ENCODE results near the gene GNRHR.
"Not testable (repeated sequence)": the region's sequence is repeated elsewhere in the genome, so short reads cannot be mapped to it uniquely, and the experiment has no call there.

The GNRHR gene

DNA sequence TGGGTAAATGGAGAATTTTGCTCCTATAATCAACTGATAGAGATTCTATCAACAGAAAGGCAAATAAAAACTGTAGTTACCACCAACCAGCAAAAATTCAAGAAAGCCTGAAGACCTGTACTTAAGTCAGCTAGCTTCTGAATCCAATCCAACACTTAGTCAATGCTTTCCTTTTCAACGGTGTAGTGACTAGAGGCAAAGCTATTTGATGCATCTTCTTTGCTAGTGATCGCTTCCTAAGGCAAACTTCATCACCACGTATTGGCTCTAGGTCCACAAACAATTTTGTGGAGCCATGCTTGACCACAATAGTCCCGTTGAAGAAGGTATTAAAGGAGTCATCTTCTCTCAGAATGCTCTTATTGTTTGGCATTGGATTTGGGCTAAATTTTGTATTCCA lies 28.2 kb downstream of the GNRHR start:
- DNase-seq, result no peak

DNA sequence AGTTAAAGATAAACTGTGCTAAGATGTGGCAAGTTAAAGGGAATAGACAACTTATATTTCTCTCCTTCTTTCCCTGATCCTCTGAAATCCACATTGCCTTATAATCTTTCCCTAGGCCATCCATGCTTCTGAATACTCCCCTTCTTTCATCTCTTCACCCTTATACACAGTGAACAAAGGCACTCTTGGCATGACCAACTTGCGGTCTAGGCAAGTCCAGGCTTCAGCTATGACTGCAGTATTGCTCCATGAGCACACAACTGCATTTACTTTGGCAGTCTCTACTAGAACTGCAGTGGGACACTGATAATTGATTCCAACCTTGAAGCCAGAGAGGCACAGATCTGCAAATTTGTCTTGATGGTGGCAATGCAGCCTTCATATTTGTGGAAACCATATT lies 29.1 kb downstream of the GNRHR start:
- DNase-seq, result no peak

DNA sequence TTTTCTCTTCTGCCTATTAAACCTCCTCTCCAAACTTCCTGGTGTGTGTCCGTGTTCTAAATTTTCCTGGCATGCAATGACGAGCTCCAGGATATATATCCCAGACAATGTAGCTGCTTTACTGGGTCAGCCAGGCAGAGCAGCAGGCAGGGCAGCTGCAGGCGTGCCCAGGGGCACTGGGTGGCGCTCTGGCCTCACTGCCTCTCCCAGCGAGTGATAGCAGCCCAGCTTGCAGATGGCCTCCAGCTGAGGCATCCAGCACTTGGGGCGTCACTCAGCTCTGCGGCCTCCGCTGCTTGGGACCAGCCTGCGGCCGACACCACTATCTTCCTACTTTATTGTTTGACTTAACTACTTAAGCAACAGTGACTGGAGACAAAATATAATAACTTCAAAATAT lies 30.2 kb downstream of the GNRHR start:
- no peak for DNase-seq

DNA sequence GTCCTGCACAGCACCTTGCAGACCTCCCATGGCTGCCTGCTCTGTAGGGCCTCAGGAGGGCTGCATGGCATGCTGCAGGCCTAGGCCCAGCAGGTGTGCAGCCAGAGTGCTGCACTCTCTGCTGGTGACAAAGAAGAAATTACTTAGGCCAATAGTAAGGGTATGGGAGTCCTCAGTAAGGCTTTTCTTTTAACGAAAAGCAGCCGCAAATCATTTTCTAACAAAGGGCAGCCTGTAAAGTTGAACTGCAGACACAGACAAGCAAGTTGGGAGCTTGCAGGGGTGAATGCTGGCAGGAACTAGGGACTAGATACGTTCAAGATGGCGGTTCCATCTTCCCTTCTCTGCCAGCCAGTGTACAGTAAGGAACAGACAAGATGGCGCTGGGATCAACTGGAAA lies 30.8 kb downstream of the GNRHR start:
- DNase-seq, result no peak

DNA sequence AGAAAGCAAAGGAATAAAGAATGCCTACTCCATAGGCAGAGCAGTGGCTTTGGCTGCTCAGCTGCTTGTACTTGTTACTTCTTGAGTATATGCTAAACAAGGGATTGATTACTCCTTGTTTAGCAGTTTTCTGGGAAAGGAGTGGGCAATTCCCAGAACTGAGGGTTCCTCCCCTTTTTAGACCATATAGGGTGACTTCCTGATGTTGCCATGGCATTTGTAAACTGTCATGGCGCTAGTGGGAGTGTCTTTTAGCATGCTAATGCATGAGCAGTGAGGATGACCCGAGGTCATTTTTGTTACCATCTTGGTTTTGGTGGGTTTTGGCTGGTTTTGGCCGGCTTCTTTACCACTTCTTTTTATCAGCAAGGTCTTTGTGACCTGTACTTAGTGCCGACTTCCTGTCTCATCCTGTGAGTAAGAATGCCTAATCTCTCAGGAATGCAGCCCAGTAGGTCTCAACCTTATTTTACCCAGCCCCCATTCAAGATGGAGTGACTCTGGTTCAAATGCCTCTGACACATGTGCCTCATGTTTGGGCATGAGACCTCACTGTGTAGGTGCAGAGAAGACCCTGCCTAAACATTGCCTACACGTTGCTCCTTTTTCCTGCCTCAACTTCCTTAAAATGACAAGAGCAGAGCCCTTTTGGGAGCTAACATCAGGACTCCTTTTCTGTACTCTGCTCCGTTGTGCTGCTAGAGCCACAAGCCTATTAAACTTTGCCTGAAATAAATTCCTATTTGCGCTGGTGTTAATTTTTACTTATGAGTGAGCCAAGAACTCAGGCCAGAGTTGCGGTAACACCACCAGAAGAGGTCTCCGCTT lies 32.2 kb downstream of the GNRHR start:
- no peak for DNase-seq

DNA sequence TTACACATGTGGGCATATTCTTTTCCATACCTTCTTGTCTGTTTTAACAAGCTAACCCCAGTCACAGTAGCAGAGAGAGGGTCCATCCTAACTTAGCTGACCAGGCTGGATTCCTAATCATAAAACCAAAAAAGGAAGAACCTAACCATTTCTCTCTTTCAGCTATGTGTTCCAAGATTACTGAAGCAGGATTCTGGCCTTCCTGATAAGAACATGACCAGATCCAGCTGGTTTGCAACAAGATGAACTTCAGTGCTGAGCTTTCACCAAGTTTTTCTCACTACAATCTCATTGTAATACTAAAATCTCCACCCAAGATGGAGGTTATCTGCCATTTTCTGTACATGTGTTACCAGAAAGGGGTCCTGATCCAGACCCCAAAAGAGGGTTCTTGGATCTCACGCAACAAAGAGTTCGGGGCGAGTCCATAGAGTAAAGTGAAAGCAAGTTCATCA lies 32.8 kb downstream of the GNRHR start:
- no peak for DNase-seq

DNA sequence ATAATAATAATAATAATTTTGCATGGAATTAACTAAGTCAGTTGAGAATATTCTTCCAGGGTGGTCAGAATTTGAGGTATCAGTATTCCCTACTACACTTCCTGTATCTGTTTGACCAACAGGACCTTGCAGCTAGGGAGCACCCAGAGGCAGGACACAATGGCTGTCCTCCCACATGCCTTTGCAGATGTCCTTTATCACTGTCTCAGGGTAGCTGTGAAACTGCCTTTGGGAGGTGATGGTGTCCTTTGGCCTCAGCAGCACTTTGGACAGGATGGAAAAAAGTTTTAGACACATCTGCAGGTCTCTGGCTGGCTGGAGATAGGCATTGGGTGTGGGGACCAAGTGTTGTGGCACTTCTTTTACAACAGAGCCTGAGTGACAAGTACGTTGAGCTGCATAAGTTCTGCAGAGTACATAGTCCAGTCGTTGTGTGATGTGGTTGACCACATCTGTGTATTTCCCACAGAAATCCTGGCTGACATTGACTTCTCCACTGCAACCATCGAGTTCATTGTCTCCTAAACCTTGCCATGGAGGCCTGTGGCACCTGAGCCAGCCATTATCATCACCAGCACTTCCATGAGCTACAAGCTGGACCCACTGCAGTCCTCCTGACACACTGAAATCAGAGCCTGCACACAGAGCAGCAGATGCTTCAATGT lies 34.1 kb downstream of the GNRHR start:
- no peak for DNase-seq

DNA sequence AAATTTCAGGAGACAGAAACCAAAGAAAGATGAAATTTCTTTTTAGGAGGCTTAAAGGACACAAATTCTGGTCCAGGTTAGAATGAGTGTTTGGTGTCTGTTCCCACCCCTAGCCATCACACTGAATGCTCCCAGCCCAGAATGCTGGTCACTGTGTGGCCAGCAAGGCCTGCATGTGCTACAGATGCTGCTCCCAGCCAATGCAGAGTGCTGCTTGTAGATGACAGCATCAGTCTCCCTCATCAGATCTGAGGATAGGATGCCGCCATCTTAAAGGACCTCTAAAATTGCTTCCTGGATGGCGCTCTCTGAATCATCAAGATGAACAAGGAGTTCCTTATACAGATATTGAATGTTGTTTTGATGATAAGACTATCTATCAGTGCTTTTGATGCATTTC lies 35.3 kb downstream of the GNRHR start:
- no peak for DNase-seq

DNA sequence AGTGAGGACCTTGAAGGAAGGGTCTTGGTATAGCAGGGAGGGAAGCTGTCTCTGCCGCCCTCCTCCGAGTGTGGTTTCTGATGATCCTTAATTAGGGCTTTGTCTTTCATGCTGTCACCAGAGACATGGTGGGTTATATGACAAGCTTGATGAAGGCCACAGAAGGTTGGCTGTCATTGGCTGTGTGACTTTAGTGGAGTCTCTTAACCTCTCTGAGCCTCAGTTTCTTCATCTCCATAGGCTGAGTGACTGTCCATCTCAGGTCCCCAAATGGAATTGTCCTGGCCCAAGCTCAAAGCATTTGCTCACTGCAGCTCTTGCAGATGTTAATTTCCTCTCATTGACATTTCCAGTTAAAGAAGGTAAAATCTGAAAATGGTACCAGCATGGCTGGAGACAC lies 36.6 kb downstream of the GNRHR start:
- DNase-seq, result no peak

DNA sequence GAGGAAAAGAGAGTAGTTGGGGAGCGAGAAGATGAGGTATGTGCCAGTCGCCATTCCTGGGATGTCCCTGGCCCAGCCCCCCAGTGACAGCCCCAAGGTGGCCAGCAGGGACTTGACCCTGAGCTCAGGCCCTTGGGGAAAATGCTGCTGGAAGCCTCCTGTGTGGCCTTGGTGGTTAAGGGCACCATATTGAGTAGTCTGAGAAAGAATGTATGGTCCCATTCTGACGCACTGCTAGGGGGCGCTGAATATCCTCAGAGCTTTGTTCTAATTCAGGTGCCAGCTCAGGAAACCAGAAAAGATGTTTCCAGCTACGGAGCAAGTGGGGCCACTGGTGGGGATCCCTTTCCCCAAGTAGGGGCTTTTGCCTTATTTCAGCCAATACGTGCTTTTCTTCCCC lies 39.2 kb downstream of the GNRHR start:
- no peak for DNase-seq

DNA sequence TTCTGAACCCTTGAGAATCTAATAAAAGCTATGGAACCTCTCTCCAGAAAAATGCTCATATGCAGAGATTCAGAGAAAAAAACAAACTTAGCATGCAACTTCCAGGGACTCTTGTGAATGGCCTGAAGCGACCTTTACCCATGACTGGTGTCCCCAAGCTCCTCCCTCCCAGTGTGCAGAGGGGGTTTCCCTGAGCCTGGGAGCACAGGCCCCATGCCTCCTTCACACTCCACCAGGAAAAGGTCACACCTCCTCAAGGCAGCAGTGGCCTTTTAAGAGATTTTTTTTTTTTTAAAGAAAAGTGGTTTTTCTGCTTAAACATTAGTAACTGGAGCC lies 40.0 kb downstream of the GNRHR start:
- no peak for DNase-seq

DNA sequence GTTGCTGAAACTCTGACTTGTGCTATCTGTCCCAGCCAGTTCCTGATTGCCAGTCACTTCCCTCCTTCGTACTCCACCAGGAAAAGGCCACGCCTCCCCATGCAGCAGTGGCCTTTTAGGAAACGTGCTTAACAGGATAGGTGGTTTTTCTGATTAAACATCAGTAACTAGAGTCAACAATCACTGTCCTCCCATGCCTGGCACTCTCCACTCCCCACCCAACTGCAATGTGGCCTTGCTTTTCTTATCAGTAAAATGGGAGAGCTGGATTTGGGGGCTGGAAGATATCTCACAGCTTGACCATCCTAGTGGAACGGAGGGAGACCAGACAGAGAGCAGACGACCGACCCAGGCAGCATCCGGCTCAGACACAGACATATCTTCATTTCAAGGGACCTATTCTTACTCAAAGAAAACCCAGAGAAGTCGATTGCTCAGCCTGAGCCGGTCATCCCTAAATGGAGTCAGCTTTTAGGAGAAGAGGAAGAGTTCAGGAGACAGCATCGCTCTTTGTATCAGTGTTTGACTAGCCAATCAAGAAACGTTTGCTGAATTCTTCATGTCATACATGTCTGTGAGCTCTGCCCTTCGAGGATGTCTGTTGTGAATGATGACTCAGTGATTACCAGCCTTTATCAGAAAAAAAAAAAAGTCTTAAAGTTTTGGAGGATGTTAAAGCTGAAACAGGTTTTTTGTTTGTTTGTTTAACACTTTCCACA lies 40.5 kb downstream of the GNRHR start:
- DNase-seq, result no peak

DNA sequence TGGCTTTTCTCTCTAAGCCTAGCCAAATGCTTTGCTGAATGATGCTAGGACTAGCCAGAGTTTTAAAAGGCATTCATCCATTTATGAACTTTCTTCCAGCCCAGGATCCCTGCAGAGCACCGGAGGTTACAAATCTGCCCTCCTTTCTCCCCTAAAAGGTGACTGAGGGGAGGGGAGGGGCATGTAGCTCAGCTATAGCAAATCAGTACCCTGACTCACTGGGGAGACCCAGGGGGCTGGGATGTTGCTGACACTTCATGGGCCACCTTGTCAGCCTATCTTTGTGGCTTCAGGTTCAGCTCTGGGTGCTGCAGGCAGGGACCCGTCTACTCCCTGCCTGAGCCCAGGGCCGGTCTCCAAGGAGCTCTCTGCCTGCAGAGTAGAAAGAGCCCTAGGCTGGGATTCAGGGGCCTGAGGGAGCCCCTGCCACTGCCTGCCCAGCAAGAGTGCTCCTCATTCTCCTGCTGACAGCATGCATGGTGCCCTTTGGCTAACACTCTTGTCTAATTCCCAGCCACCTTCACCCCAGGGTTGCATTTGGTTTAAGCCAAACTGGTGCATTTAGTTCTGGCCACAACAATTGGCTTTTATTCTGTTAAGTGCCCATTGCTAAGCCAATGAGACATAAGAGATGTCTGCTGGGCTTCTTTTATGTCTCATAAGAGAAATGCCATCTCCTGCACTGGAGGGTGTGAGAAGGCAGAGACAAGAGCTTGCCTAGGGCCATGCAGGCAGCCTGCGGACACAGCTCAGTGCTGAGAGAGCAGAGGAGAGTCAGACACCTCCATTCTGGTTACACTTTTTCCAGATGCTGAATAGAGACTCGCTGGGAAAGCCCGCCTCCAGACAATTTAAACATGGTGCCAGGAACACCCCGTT lies 41.3 kb downstream of the GNRHR start:
- DNase-seq, result no peak

DNA sequence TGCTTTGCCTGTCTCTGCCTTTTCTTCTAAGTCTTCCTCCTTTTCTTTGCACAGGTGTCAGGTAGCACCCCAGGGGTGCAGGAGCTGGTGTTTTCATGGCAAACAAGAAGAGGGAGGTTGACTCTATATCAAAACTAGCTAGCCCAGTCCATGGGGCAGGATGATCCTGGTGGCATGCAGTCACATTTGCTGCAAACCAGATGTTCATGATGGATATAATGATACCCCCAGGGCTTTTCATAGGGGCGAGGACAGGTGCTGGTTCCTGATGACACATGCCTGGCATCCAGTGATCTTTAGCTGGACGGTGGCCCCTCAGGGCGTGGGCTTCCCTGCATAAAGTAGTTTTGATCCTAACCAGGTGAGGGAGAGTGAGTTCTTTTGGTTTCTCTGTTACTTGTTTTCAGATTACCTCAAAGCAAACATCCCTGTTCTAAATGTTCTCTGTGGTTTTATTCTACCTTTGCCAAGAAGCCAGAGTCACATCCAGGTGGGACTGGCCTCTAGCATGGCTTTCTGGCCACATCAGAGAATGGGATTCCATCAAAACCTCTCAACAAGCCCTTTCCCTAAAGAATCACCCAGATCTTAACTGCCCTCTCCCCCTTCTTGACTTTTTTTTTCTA lies 42.1 kb downstream of the GNRHR start:
- no peak for DNase-seq

DNA sequence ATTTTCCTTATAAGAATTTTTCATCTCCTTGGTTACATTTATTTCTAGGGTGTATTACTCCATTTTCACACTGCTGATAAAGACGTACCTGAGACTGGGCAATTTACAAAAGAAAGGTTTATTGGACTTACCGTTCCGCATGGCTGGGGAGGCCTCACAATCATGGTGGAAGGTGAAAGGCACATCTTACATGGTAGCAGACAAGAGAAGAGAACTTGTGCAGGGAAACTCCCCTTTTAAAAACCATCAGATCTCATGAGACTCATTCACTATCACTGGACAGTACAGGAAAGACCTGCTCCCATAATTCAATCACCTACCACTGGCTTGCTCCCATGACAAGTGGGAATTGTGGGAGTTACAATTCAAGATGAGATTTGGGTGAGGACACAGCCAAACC lies 47.5 kb downstream of the GNRHR start:
- DNase-seq, result not testable (repeated sequence)

DNA sequence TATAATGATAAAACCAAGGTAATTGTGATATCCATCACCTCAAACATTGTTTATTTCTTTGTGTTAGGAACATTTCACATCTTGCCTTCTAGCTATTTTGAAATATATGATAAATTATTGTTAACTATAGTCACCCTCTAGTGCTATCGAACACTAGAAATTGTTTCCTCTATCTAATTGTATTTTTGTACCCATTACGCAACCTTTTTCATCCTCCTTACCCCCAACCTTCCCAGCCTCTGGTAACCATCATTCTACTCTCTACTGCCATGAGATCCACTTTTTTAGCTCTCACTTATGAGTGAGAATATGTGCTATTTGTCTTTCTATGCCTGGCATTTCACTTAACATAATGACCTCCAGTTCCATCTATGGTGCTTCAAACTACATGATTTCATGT lies 49.3 kb downstream of the GNRHR start:
- DNase-seq, result no peak

DNA sequence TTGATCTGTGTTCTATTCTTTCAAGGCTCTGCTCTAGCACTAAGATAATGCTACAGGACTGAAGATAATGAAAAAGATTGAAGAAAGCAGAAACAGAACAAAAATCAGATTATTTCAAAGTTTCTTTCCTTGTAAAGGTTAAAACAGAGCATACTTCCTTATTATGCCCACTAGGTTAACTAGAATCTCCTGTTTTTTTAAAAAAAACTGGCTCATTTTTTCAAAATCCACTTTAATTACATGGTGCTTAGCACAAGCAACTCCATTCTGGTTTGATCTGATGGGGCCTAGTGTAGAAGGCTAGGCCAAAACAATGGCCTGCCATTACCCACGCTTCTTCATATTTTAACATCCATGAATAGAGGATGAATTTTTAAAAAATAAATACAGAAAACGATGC lies 52.0 kb downstream of the GNRHR start:
- no peak for DNase-seq

DNA sequence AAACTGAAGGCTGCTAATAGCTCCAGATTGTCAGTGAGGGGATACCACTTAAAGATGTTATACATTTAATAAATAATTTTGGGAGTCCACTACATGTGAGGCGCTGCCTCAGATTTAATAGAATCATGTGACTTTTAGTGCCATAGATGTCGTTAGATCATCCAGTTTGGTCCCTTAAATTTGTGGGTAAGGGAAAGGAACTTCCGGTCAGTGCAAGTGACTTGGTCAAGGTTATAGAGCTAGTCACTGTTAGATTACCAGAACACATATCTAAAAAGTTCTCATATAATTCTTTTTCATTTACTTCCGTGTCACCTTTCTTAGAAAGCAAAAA lies 52.7 kb downstream of the GNRHR start:
- no peak for DNase-seq

DNA sequence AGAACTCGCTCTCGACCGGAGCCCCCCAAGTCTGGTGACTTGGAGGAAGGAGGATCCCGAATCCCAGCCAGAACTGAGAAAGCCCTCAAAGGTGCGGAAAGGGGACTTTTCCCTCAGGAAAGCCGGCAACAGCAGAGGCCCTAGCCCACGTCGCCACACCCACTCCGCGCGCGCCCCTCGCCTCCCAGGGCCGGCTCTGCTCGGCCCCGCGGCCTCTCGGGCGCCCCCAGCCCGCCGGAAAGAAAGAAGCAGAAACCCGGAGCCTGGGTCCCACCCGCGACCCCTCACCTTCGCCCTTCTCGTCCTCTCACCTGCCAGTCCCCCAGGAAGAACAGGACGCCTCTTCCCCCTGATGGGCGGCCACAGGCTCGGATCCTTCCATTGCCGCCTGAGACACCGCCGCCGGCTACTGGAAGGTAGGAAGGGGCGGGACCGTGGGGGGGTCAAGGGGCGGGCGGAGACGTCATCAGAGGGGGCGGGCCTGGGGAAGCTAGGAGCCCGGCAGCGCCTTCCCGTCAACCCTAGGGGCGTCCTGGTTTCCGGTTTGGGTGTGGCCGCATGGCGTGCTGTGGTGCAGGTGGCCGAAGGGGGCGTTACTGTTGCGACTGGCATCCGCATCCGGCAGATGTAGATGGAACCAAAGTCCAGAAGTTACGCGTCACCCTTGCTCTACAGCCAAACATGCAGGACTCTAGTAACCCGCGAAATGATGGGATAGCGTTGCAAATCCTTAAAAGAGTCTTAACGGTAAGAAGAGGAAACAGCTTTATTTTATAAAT lies 53.3 kb downstream of the GNRHR start, which contains the start of gene UBA6:
UBA6 (minus strand) TSS at position 418 of the 779 bp plus-strand sequence; CDS start at position 382, 36 bp downstream.
- DNase-seq, result peak; percentile 85 to 91

DNA sequence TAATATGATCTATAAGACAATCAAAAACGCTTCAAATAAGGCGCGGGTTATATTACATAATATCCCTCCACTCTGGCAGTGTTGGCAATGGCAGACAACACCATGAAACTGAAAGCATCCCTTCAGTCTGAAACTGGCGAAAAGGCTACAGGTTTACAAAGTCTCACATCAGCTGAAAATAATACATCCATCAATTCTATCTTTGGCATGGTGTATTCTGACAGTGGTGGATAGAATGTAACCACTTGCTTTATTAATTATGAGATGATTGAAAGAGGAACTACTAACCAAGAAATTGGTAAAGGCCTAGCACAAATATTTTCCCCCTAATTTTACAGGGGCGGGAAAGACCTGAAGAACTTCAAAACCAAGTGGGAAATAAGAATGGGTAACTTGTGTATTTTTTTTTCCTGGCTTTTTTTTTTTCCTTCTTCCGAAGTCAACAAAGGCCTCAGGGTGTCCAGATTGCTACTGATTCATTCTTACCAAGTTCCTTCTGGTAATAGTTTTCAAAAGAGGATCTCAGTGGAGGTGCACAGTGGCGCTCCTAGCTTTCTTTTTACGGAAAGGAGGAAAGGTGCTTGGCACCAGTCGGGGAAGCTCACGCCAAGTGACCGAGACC lies 54.0 kb downstream of the GNRHR start:
- no peak for DNase-seq

DNA sequence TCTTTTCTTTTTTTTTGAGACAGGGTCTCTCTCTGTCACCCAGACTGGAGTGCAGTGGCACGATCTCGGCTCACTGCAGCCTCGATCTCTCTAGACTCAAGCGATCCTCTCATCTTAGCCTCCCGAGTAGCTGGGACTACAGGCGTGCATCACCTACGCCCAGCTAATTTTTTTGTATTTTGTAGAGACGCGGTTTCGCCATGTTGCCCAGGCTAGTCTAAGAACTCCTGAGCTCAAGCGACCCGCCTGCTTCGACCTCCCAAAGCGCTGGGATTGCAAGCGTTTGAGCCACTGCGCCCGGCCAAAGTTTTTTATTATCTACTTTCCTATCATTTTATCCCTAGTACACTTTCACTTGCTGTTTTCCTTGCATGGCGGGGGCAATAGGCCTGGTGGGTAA lies 54.6 kb downstream of the GNRHR start:
- DNase-seq, result no peak
